B cell (primary cell): ENCODE data around the gene LIF. TPM values are rescaled to one million over a fixed set of nuclear protein-coding genes. Genes with fewer than 3 reads are reported as not detected.

ENCODE experiments used
- ATAC-seq: fragments of 200-7000 bp; cut with Tn5 transposase; one replicate; pipeline ENCODE4 v1.10.0; 2021; ENCODE audit warnings: low read depth, mild to moderate bottlenecking, moderate number of reproducible peaks, moderate library complexity
- CTCF ChIA-PET: fragments of 350-600 bp; sonication (Branson Sonifier 250); formaldehyde crosslinking; loops from one replicate; lab custom pipeline; 2021; ENCODE audit warnings: antibody characterized with exemption, inconsistent platforms; lab: Charles Lee
- POLR2A ChIA-PET: fragments of 350-600 bp; sonication (Branson Sonifier 250); formaldehyde crosslinking; loops from one replicate; lab custom pipeline; 2021; ENCODE audit warnings: antibody characterized with exemption; lab: Charles Lee
- DNase-seq: peaks from one replicate; pipeline ENCODE4 v3.0.0; 2013
- H2AFZ ChIP-seq: 2 replicates; pipeline ENCODE4 v1.6.1; 2012; ENCODE audit warnings: mild to moderate bottlenecking, low read depth, low read length; ENCODE audit not compliant: insufficient read depth, poor library complexity, severe bottlenecking
- H3K27ac ChIP-seq, 2 donors: 1 replicate in 1 of 2; 2 replicates in 1 of 2; pipeline ENCODE4 v1.5.1; 2012 to 2013; ENCODE audit warnings: low read length in 2 of 2, mild to moderate bottlenecking in 2 of 2, moderate library complexity in 1 of 2
- H3K27me3 ChIP-seq, 4 experiments: fragments of 200-600 bp in 1 of 4; sonication (generic) in 1 of 4; replicated peaks in 1 of 4; 1 replicate in 2 of 4; 2 replicates in 2 of 4; pipeline versions ENCODE4 v1.6.1 to v1.7.0; 2013 to 2016; ENCODE audit warnings: low read length in 3 of 4, mild to moderate bottlenecking in 2 of 4, mixed read lengths in 1 of 4, moderate library complexity in 1 of 4; ENCODE audit not compliant: insufficient read depth in 4 of 4, control insufficient read depth in 3 of 4; ENCODE audit errors: control extremely low read depth in 1 of 4
- H3K36me3 ChIP-seq, 2 experiments: replicated peaks in 1 of 2; 1 replicate in 1 of 2; 2 replicates in 1 of 2; pipeline versions ENCODE4 v1.6.1 to v1.7.1; 2013; ENCODE audit warnings: low read length in 1 of 2; ENCODE audit not compliant: insufficient read depth in 2 of 2, control insufficient read depth in 1 of 2; ENCODE audit errors: control extremely low read depth in 1 of 2, extremely low read depth in 1 of 2
- H3K4me1 ChIP-seq, 2 donors: fragments of 200-600 bp in 1 of 2; sonication (generic) in 1 of 2; 1 replicate in 1 of 2; 2 replicates in 1 of 2; pipeline versions ENCODE4 v1.5.1 to v1.6.1; 2013 to 2017; ENCODE audit warnings: low read length in 2 of 2; ENCODE audit not compliant: control insufficient read depth in 2 of 2, insufficient read depth in 2 of 2
- H3K4me2 ChIP-seq: replicated peaks from 2 replicates; pipeline ENCODE3; 2012; ENCODE audit warnings: mild to moderate bottlenecking, low read depth, low read length; ENCODE audit not compliant: poor library complexity, severe bottlenecking
- H3K4me3 ChIP-seq, 5 experiments: fragments of 200-600 bp in 1 of 5; sonication (generic) in 1 of 5; 1 replicate in 3 of 5; 2 replicates in 2 of 5; pipeline versions ENCODE4 v1.5.1 to v1.7.0; 2011 to 2016; ENCODE audit warnings: low read length in 4 of 5, mild to moderate bottlenecking in 4 of 5, low read depth in 2 of 5, control low read depth in 1 of 5, moderate library complexity in 1 of 5; ENCODE audit not compliant: insufficient read depth in 1 of 5; ENCODE audit errors: control extremely low read depth in 1 of 5, extremely low read depth in 1 of 5
- H3K79me2 ChIP-seq: fragments of 200-600 bp; sonication (generic); one replicate; pipeline ENCODE4 v1.6.0; 2016; ENCODE audit warnings: low read length; ENCODE audit not compliant: control insufficient read depth, insufficient read depth
- H3K9ac ChIP-seq: fragments of 200-600 bp; sonication (generic); 2 replicates; pipeline ENCODE4 v1.6.1; 2017; ENCODE audit warnings: mild to moderate bottlenecking, low read length, moderate library complexity
- H3K9me3 ChIP-seq, 3 donors: one replicate each; pipeline versions ENCODE4 v1.6.1 to v1.7.1; 2013; ENCODE audit warnings: low read length in 2 of 3; ENCODE audit not compliant: control insufficient read depth in 2 of 3, insufficient read depth in 1 of 3; ENCODE audit errors: control extremely low read depth in 1 of 3
- H4K20me1 ChIP-seq: 2 replicates; pipeline ENCODE4 v1.6.0; 2012; ENCODE audit warnings: mild to moderate bottlenecking, low read length; ENCODE audit not compliant: insufficient read depth, control insufficient read depth, poor library complexity, severe bottlenecking
- H3K27ac Mint-ChIP-seq: one replicate; pipeline ENCODE4 v1.8.0; 2021; ENCODE audit warnings: mixed read lengths
- H3K27me3 Mint-ChIP-seq: one replicate; pipeline ENCODE4 v1.8.0; 2021; ENCODE audit warnings: mixed read lengths
- H3K4me1 Mint-ChIP-seq: one replicate; pipeline ENCODE4 v1.8.0; 2021; ENCODE audit warnings: mixed read lengths
- H3K4me3 Mint-ChIP-seq: one replicate; pipeline ENCODE4 v1.8.0; 2021; ENCODE audit warnings: mixed read lengths
- H3K9me3 Mint-ChIP-seq: one replicate; pipeline ENCODE4 v1.8.0; 2022; ENCODE audit warnings: mixed read lengths; ENCODE audit not compliant: insufficient read depth
- CTCF ChIP-seq: fragments of 200-600 bp; IDR thresholded peaks from one replicate; pipeline ENCODE4 v1.8.0; 2022; ENCODE audit warnings: antibody characterized with exemption, mild to moderate bottlenecking
- EZH2 ChIP-seq: IDR thresholded peaks from 2 replicates; pipeline ENCODE4 v1.6.1; 2012; ENCODE audit warnings: borderline replicate concordance, low read depth, mild to moderate bottlenecking, moderate library complexity, low read length; ENCODE audit not compliant: insufficient read depth, poor library complexity, severe bottlenecking
- WGBS: methylation state at CpG from one replicate; pipeline ENCODE4 v1.1.5; 2013; ENCODE audit warnings: missing lambda C conversion rate; ENCODE audit not compliant: insufficient coverage; 5-methylcytosine and 5-hydroxymethylcytosine counted together
- intact Hi-C: fragments of 100-400 bp; cut with micrococcal nuclease; formaldehyde crosslinking; loops from one replicate; pipeline ENCODE4 v1.10.0; 2022
- polyA plus RNA-seq: library from polyadenylated mRNA; depleted of rRNA; stranded (reverse); fragments of >200 nt; gene quantifications from 2 replicates; pipeline ENCODE4 v1.2.3, GENCODE V29; 2012
- total RNA-seq, 2 donors: library from RNA; stranded (reverse); fragments of 120-200 nt in 1 of 2; gene quantifications; 1 replicate in 1 of 2; 2 replicates in 1 of 2; pipeline versions ENCODE4 v1.2.3 to v1.2.4, GENCODE V29; 2013 to 2022

LIF gene
- total and polyA plus RNA-seq, 2 donors (not counting 1 experiment from before 2014, with no cell fraction given), result 0.47 TPM; not detected in 1

- ChIA-PET POLR2A (no interaction called here), CTCF (interaction anchor here (0.6 to 1.4 kb wide), 6 partner anchors 10 to 169 kb away, joined by 3 to 9 read pairs (median 4); no protein-coding TSS in a partner anchor)
- Mint-ChIP-seq H3K4me1 (peaks cover 9% of the 10 kb centered on the region), H3K27ac (no peak overlapping the region), H3K27me3 (peaks cover 38% of the 10 kb centered on the region), H3K4me3 (no peak overlapping the region), H3K9me3 (no peaks in the 10 kb centered on the region)
- H3K4me3 ChIP-seq, result no peak overlapping the region
- DNase-seq (no peak), ATAC-seq (no peak)
- H3K36me3 ChIP-seq, result no peaks in the 10 kb centered on the region
- H3K79me2 ChIP-seq, result no peaks in the 10 kb centered on the region
- H3K27ac ChIP-seq, result no peak overlapping the region
- intact Hi-C loops, result no loop called here
- WGBS, result 44% methylated on average over 9 of the region's 14 CpGs
- H2AFZ ChIP-seq, result no peak overlapping the region
- no peak overlapping the region for H3K9ac ChIP-seq
- H3K9me3 ChIP-seq, result no peaks in the 10 kb centered on the region
- no peaks in the 10 kb centered on the region for H4K20me1 ChIP-seq
- H3K27me3 ChIP-seq, result peaks cover 0 to 26% (median 1%) of the 10 kb centered on the region in 4 experiments
- peaks cover 3 to 8% of the 10 kb centered on the region in 2 donors for H3K4me1 ChIP-seq
- H3K4me2 ChIP-seq, result no peak overlapping the region
- TF ChIP-seq CTCF, result no peak
- TF ChIP-seq EZH2, result no peak
Observed at GRCh38 chr22:30277547-30278344, 31.2 kb upstream of the LIF start.

GRCh38 chr22:30276039-30276438 lies 29.5 kb upstream of the LIF start:
- Histone ChIP-seq H3K4me2 (peak overlapping the region; percentile 52), H3K4me1 (peaks cover 3 to 8% of the 10 kb centered on the region in 2 donors), H3K4me3 (no peak overlapping the region), H3K36me3 (no peaks in the 10 kb centered on the region), H4K20me1 (no peaks in the 10 kb centered on the region), H2AFZ (no peak overlapping the region), H3K27me3 (peaks cover 0 to 26% (median 1%) of the 10 kb centered on the region in 4 experiments), H3K9ac (no peak overlapping the region), H3K79me2 (no peaks in the 10 kb centered on the region), H3K27ac (no peak overlapping the region), H3K9me3 (no peaks in the 10 kb centered on the region)
- peaks cover 38% of the 10 kb centered on the region for H3K27me3 Mint-ChIP-seq
- no peak for ATAC-seq
- DNase-seq, result no peak
- peaks cover 9% of the 10 kb centered on the region for H3K4me1 Mint-ChIP-seq
- intact Hi-C loops, result no loop called here
- ChIA-PET POLR2A (no interaction called here), CTCF (interaction anchor here (0.7 kb wide), 1 partner anchor 21 kb away, joined by 3 read pairs; no protein-coding TSS in a partner anchor)
- 10% methylated on average over 7 of the region's 8 CpGs for whole genome bisulfite sequencing
- H3K27ac Mint-ChIP-seq, result no peak overlapping the region
- no peak for TF ChIP-seq CTCF
- H3K9me3 Mint-ChIP-seq, result no peaks in the 10 kb centered on the region
- H3K4me3 Mint-ChIP-seq, result peak overlapping the region; percentile 19
